SK-N-SH (cell line): ENCODE measurements around the gene TADA3. TPM values are rescaled to one million over a fixed set of nuclear protein-coding genes. Genes with fewer than 3 reads are reported as not detected.

Source experiments
- CTCF ChIA-PET: fragments of 300-600, 350-600 bp; formaldehyde crosslinking; extraction: SDS; loops from one replicate; lab custom pipeline; 2021; lab: Yijun Ruan, JAX
- POLR2A ChIA-PET: fragments of 350-600 bp; sonication (Branson Sonifier 250); formaldehyde crosslinking; extraction: SDS; loops from one replicate; lab custom pipeline; 2020; ENCODE audit warnings: antibody characterized with exemption, inconsistent platforms; lab: Yijun Ruan, JAX
- DNase-seq: peaks from one replicate; pipeline ENCODE4 v3.0.0; 2012
- H2AFZ ChIP-seq: fragments of 200-600 bp; sonication (generic); 2 replicates; pipeline ENCODE4 v1.8.1; 2016; ENCODE audit warnings: antibody characterized with exemption, mild to moderate bottlenecking, low read depth
- H3F3A ChIP-seq: fragments of 200-600 bp; sonication (generic); replicated peaks from 2 replicates; pipeline ENCODE3; 2016; ENCODE audit warnings: antibody characterized with exemption, mild to moderate bottlenecking; ENCODE audit not compliant: insufficient read depth
- H3K27ac ChIP-seq, 2 experiments: fragments of 200-500 bp in 1 of 2; fragments of 200-600 bp in 1 of 2; sonication (Bioruptor generic) in 1 of 2; sonication (generic), shearing (Covaris generic) in 1 of 2; 2 replicates each; pipeline versions ENCODE4 v1.5.1 to v1.6.1; 2014 to 2016; ENCODE audit warnings: low read depth in 2 of 2, inconsistent platforms in 1 of 2, low read length in 1 of 2, mild to moderate bottlenecking in 1 of 2, mixed read lengths in 1 of 2
- H3K27me3 ChIP-seq: fragments of 200-600 bp; sonication (generic), shearing (Covaris generic); 2 replicates; pipeline ENCODE4 v1.6.1; 2016; ENCODE audit warnings: mixed run types; ENCODE audit not compliant: insufficient read depth
- H3K36me3 ChIP-seq, 2 experiments: fragments of 200-500 bp in 1 of 2; fragments of 200-600 bp in 1 of 2; sonication (Bioruptor generic) in 1 of 2; sonication (generic) in 1 of 2; replicated peaks in 1 of 2; 2 replicates each; pipeline versions ENCODE3 to v1.5.1; 2014 to 2016; ENCODE audit warnings: low read length in 1 of 2, mild to moderate bottlenecking in 1 of 2; ENCODE audit not compliant: insufficient read depth in 2 of 2, control insufficient read depth in 1 of 2
- H3K4me1 ChIP-seq, 2 experiments: fragments of 200-500 bp in 1 of 2; fragments of 200-600 bp in 1 of 2; sonication (Bioruptor generic) in 1 of 2; sonication (generic), shearing (Covaris generic) in 1 of 2; 2 replicates each; pipeline versions ENCODE4 v1.5.1 to v1.6.1; 2014 to 2016; ENCODE audit warnings: low read depth in 1 of 2, low read length in 1 of 2, mixed run types in 1 of 2; ENCODE audit not compliant: insufficient read depth in 2 of 2, control insufficient read depth in 1 of 2
- H3K4me2 ChIP-seq: fragments of 200-600 bp; sonication (generic), shearing (Covaris generic); 2 replicates; pipeline ENCODE4 v1.6.1; 2017; ENCODE audit warnings: mixed run types
- H3K4me3 ChIP-seq, 2 experiments: fragments of 200-500 bp in 1 of 2; fragments of 200-600 bp in 1 of 2; sonication (Bioruptor generic) in 1 of 2; sonication (generic), shearing (Covaris generic) in 1 of 2; 2 replicates each; pipeline versions ENCODE4 v1.5.1 to v1.8.1; 2014 to 2016; ENCODE audit warnings: low read depth in 2 of 2, inconsistent platforms in 1 of 2, low read length in 1 of 2, mild to moderate bottlenecking in 1 of 2, mixed read lengths in 1 of 2, moderate library complexity in 1 of 2
- H3K79me2 ChIP-seq: fragments of 200-600 bp; sonication (generic); 2 replicates; pipeline ENCODE4 v1.8.1; 2017; ENCODE audit warnings: mild to moderate bottlenecking; ENCODE audit not compliant: insufficient read depth
- H3K9ac ChIP-seq: fragments of 200-600 bp; sonication (generic); 2 replicates; pipeline ENCODE4 v1.6.1; 2017; ENCODE audit warnings: mixed run types
- H3K9me2 ChIP-seq: fragments of 200-600 bp; sonication (generic); 2 replicates; pipeline ENCODE4 v1.6.1; 2017; ENCODE audit warnings: mixed run types
- H3K9me3 ChIP-seq: fragments of 200-600 bp; sonication (generic); 2 replicates; pipeline ENCODE4 v1.6.1; 2017; ENCODE audit warnings: mixed run types, mild to moderate bottlenecking, moderate library complexity
- H4K20me1 ChIP-seq: fragments of 200-600 bp; sonication (generic); 2 replicates; pipeline ENCODE4 v1.6.1; 2017; ENCODE audit warnings: mild to moderate bottlenecking, mixed run types; ENCODE audit not compliant: insufficient read depth
- ELF1 ChIP-seq: IDR thresholded peaks from 2 replicates; pipeline ENCODE4 v1.4.0; 2012
- EZH2phosphoT487 ChIP-seq: fragments of 200-600 bp; sonication (generic); IDR thresholded peaks from 2 replicates; pipeline ENCODE4 v1.6.1; 2017; ENCODE audit warnings: low read depth, mixed run types, mild to moderate bottlenecking, antibody characterized with exemption, moderate library complexity, borderline replicate concordance
- FOXJ3 ChIP-seq: sonication (generic); formaldehyde crosslinking; IDR thresholded peaks from 2 replicates; pipeline ENCODE4 v1.5.1; 2020; ENCODE audit warnings: mild to moderate bottlenecking, missing genetic modification reagents
- GATA2 ChIP-seq: sonication (generic); formaldehyde crosslinking; IDR thresholded peaks from 2 replicates; pipeline ENCODE4 v1.5.0; 2020; ENCODE audit warnings: mild to moderate bottlenecking, missing genetic modification reagents
- IRF3 ChIP-seq: fragments of 150-350 bp; IDR thresholded peaks from 2 replicates; pipeline ENCODE4 v1.6.1; 2016; ENCODE audit warnings: mild to moderate bottlenecking, low read depth, low read length
- MEF2A ChIP-seq: IDR thresholded peaks from 2 replicates; pipeline ENCODE4 v1.4.0; 2012; ENCODE audit warnings: low read depth, borderline replicate concordance
- NFIC ChIP-seq: IDR thresholded peaks from 2 replicates; pipeline ENCODE4 v1.4.0; 2012; ENCODE audit warnings: borderline replicate concordance
- RAD21 ChIP-seq: IDR thresholded peaks from 2 replicates; pipeline ENCODE4 v1.6.1; 2012; ENCODE audit warnings: mild to moderate bottlenecking, low read length
- REST ChIP-seq: IDR thresholded peaks from 2 replicates; pipeline ENCODE4 v1.6.1; 2012; ENCODE audit warnings: mild to moderate bottlenecking, low read depth, low read length, moderate library complexity
- RFX5 ChIP-seq: IDR thresholded peaks from 2 replicates; pipeline ENCODE4 v1.6.1; 2012; ENCODE audit warnings: mild to moderate bottlenecking, improper control_type of control experiment, low read length
- RXRA ChIP-seq: IDR thresholded peaks from 2 replicates; pipeline ENCODE4 v1.4.0; 2012; ENCODE audit warnings: low read depth, mild to moderate bottlenecking, borderline replicate concordance
- SIN3A ChIP-seq: IDR thresholded peaks from 2 replicates; pipeline ENCODE4 v1.6.1; 2012; ENCODE audit warnings: low read depth, mild to moderate bottlenecking, low read length, moderate library complexity, borderline replicate concordance
- TAF1 ChIP-seq: IDR thresholded peaks from 2 replicates; pipeline ENCODE4 v1.6.1; 2012; ENCODE audit warnings: low read depth, mild to moderate bottlenecking, low read length, moderate library complexity, borderline replicate concordance
- TCF12 ChIP-seq: IDR thresholded peaks from 2 replicates; pipeline ENCODE4 v1.4.0; 2012
- ZBTB33 ChIP-seq: IDR thresholded peaks from 2 replicates; pipeline ENCODE4 v1.4.0; 2012; ENCODE audit warnings: low read depth, borderline replicate concordance
- WGBS: methylation state at CpG from one replicate; pipeline ENCODE4 v1.1.6; 2017; ENCODE audit warnings: low lambda C conversion rate; 5-methylcytosine and 5-hydroxymethylcytosine counted together
- polyA plus RNA-seq, 3 experiments: library from polyadenylated mRNA; depleted of rRNA; stranded (reverse); fragments of >200 nt; gene quantifications; 2 replicates each; pipeline ENCODE4 v1.2.3, GENCODE V29; 2012
- TF ChIP-seq, protein P1 (sequence below): IDR thresholded peaks from 2 replicates; pipeline ENCODE4 v1.4.0; 2012; ENCODE audit warnings: low read depth, borderline replicate concordance
- TF ChIP-seq, protein P2 (sequence below): IDR thresholded peaks from 2 replicates; pipeline ENCODE4 v1.4.0; 2012; ENCODE audit warnings: low read depth

TADA3 gene
- polyA plus RNA-seq, 1 of the 3 experiments (the other 2 are of a cell fraction): 102 TPM

DNA sequence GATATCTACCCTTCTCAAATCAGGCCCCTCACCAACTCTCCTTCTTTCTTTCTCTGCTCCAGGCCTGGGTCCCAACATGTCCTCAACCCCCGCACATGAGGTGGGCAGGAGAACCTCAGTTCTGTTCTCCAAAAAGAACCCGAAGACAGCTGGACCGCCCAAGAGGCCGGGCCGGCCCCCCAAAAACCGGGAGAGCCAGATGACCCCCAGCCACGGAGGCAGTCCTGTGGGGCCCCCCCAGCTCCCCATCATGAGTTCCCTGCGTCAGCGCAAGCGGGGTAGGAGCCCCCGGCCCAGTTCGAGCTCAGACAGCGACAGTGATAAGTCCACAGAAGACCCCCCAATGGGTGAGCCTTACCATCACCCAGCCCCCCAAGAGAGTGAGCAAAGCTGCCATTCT, 48.1 kb downstream of the TADA3 start (continued):
- TF ChIP-seq ZBTB33: no peak
- TF ChIP-seq REST: no peak
- TF ChIP-seq NFIC: no peak

- ChIA-PET CTCF (interaction anchor here (1.8 kb wide), 1 partner anchor 240 kb away, joined by 4 read pairs; no protein-coding TSS in a partner anchor), POLR2A (interaction anchor here (0.5 to 0.6 kb wide), 2 partner anchors 8 to 922 kb away, joined by 3 to 4 read pairs; no protein-coding TSS in a partner anchor)
- no peak overlapping the region for H2AFZ ChIP-seq
- no peak for DNase-seq
- no peaks in the 10 kb centered on the region for H3K27me3 ChIP-seq
- no peak overlapping the region for H3K4me2 ChIP-seq
- no peak overlapping the region for H3K4me3 ChIP-seq
- H3K9ac ChIP-seq: no peak overlapping the region
- H3K9me3 ChIP-seq: no peaks in the 10 kb centered on the region
- 95% methylated on average over 9 of the region's 18 CpGs for WGBS
- peaks cover 0 to 19% of the 10 kb centered on the region in 2 experiments for H3K4me1 ChIP-seq
- no peaks in the 10 kb centered on the region for H3K9me2 ChIP-seq
- peaks cover 52 to 94% of the 10 kb centered on the region in 2 experiments for H3K36me3 ChIP-seq
- no peaks in the 10 kb centered on the region for H4K20me1 ChIP-seq
- no peak overlapping the region for H3K27ac ChIP-seq
- H3K79me2 ChIP-seq: peaks cover 18% of the 10 kb centered on the region
- H3F3A ChIP-seq: peaks cover 30% of the 10 kb centered on the region
- TF ChIP-seq SIN3A (no peak), TCF12 (no peak), MEF2A (no peak), EZH2phosphoT487 (no peak), IRF3 (no peak), GATA2 (CRISPR knock-in tag) (no peak), RAD21 (no peak), ELF1 (no peak), RFX5 (no peak), TAF1 (no peak), ZBTB33 (no peak), RXRA (no peak), FOXJ3 (CRISPR knock-in tag) (no peak)
- TF ChIP-seq, protein P1, sequence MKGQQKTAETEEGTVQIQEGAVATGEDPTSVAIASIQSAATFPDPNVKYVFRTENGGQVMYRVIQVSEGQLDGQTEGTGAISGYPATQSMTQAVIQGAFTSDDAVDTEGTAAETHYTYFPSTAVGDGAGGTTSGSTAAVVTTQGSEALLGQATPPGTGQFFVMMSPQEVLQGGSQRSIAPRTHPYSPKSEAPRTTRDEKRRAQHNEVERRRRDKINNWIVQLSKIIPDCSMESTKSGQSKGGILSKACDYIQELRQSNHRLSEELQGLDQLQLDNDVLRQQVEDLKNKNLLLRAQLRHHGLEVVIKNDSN: no peak
- TF ChIP-seq, protein P2, sequence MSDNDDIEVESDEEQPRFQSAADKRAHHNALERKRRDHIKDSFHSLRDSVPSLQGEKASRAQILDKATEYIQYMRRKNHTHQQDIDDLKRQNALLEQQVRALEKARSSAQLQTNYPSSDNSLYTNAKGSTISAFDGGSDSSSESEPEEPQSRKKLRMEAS: no peak
Measured at GRCh38 chr3:9743548-9743947, 48.7 kb downstream of the TADA3 start.
